Astrocyte (in vitro differentiated cells and primary cell): Measurements from ENCODE around the gene TMEM200B. TPM values are rescaled to one million over a fixed set of nuclear protein-coding genes. Genes with fewer than 3 reads are reported as not detected.

Experiments
- DNase-seq: peaks from one replicate; pipeline ENCODE4 v3.0.0-alpha.2; 2010; ENCODE audit warnings: low read depth
- FAIRE-seq: peaks from 2 replicates; lab custom pipeline; 2011; peaks lifted over from hg19 to GRCh38; lab: Jason Lieb, UNC
- H2AFZ ChIP-seq: 2 replicates; pipeline ENCODE4 v1.6.0; 2012; ENCODE audit warnings: low read depth, low read length, inconsistent platforms
- H3K27ac ChIP-seq: 2 replicates; pipeline ENCODE4 v1.5.1; 2011; ENCODE audit warnings: low read depth, low read length, inconsistent platforms
- H3K27me3 ChIP-seq: 2 replicates; pipeline ENCODE4 v1.6.0; 2011; ENCODE audit warnings: low read length, inconsistent platforms; ENCODE audit not compliant: insufficient read depth
- H3K36me3 ChIP-seq: 2 replicates; pipeline ENCODE4 v1.5.1; 2011; ENCODE audit warnings: low read length, inconsistent platforms; ENCODE audit not compliant: insufficient read depth
- H3K4me1 ChIP-seq: 2 replicates; pipeline ENCODE4 v1.5.1; 2011; ENCODE audit warnings: low read length, inconsistent platforms; ENCODE audit not compliant: insufficient read depth
- H3K4me2 ChIP-seq: 2 replicates; pipeline ENCODE4 v1.6.0; 2012; ENCODE audit warnings: low read length, inconsistent platforms
- H3K4me3 ChIP-seq: 2 replicates; pipeline ENCODE4 v1.5.1; 2011; ENCODE audit warnings: low read depth, mild to moderate bottlenecking, low read length, inconsistent platforms; ENCODE audit not compliant: insufficient read depth
- H3K79me2 ChIP-seq: 2 replicates; pipeline ENCODE4 v1.6.0; 2012; ENCODE audit warnings: mild to moderate bottlenecking, low read length, inconsistent platforms; ENCODE audit not compliant: insufficient read depth
- H3K9ac ChIP-seq: 2 replicates; pipeline ENCODE4 v1.6.0; 2012; ENCODE audit warnings: mild to moderate bottlenecking, low read length, inconsistent platforms
- H3K9me3 ChIP-seq: 2 replicates; pipeline ENCODE4 v1.5.1; 2012; ENCODE audit warnings: low read depth, mild to moderate bottlenecking, low read length, inconsistent platforms; ENCODE audit not compliant: insufficient read depth
- H4K20me1 ChIP-seq: 2 replicates; pipeline ENCODE4 v1.6.0; 2012; ENCODE audit warnings: low read length, inconsistent platforms; ENCODE audit not compliant: insufficient read depth
- H3K27ac Mint-ChIP-seq: one replicate; pipeline ENCODE4 v1.8.0; 2021; ENCODE audit warnings: mild to moderate bottlenecking, mixed read lengths; ENCODE audit not compliant: unreplicated experiment
- H3K27me3 Mint-ChIP-seq: one replicate; pipeline ENCODE4 v1.8.0; 2021; ENCODE audit warnings: low read depth, mixed read lengths; ENCODE audit not compliant: unreplicated experiment
- H3K36me3 Mint-ChIP-seq: one replicate; pipeline ENCODE4 v1.8.0; 2021; ENCODE audit warnings: low read depth, mixed read lengths; ENCODE audit not compliant: unreplicated experiment
- H3K4me1 Mint-ChIP-seq: one replicate; pipeline ENCODE4 v1.8.0; 2021; ENCODE audit warnings: low read depth, mixed read lengths; ENCODE audit not compliant: unreplicated experiment
- H3K4me3 Mint-ChIP-seq: one replicate; pipeline ENCODE4 v1.8.0; 2021; ENCODE audit warnings: mild to moderate bottlenecking, moderate library complexity, mixed read lengths; ENCODE audit not compliant: unreplicated experiment
- H3K9me3 Mint-ChIP-seq: one replicate; pipeline ENCODE4 v1.8.0; 2021; ENCODE audit warnings: mild to moderate bottlenecking, mixed read lengths; ENCODE audit not compliant: unreplicated experiment
- CTCF ChIP-seq: IDR thresholded peaks from 2 replicates; pipeline ENCODE4 v1.5.1; 2011; ENCODE audit warnings: low read depth, mild to moderate bottlenecking, inconsistent platforms, low read length, moderate library complexity; ENCODE audit not compliant: insufficient read depth
- EZH2 ChIP-seq: IDR thresholded peaks from 2 replicates; pipeline ENCODE4 v1.6.1; 2012; ENCODE audit warnings: mild to moderate bottlenecking, low read length, inconsistent platforms; ENCODE audit not compliant: insufficient read depth
- total RNA-seq: library from RNA; stranded (reverse); gene quantifications from 2 replicates; pipeline ENCODE4 v1.2.1, GENCODE V29; 2021

TMEM200B gene
- total RNA-seq, 1 donor from 2014 or later, result 3.6 TPM

- Histone ChIP-seq H3K36me3 (peaks cover 23% of the 10 kb centered on the region), H3K9ac (peak overlapping the region; percentile 15), H3K27me3 (no peaks in the 10 kb centered on the region), H3K4me2 (peak overlapping the region; percentile 16), H3K4me1 (peaks cover 9% of the 10 kb centered on the region), H3K9me3 (no peaks in the 10 kb centered on the region), H3K4me3 (no peak overlapping the region), H3K79me2 (peaks cover 98% of the 10 kb centered on the region), H2AFZ (no peak overlapping the region), H4K20me1 (peaks cover 87% of the 10 kb centered on the region), H3K27ac (no peak overlapping the region)
- H3K27me3 Mint-ChIP-seq, result no peaks in the 10 kb centered on the region
- no peak for DNase-seq
- no peak for TF ChIP-seq CTCF
- TF ChIP-seq EZH2, result no peak
- H3K4me1 Mint-ChIP-seq, result peaks cover 24% of the 10 kb centered on the region
- H3K27ac Mint-ChIP-seq, result peak overlapping the region; percentile 27
- no peaks in the 10 kb centered on the region for H3K9me3 Mint-ChIP-seq
- no peak overlapping the region for H3K4me3 Mint-ChIP-seq
- H3K36me3 Mint-ChIP-seq, result peaks cover 9% of the 10 kb centered on the region
- no peak for FAIRE-seq
Measured at GRCh38 chr1:29171089-29171488, 47.4 kb upstream of the TMEM200B start.

- no peak for TF ChIP-seq EZH2
- TF ChIP-seq CTCF, result no peak
- no peak overlapping the region for H3K9ac ChIP-seq
- peaks cover 100% of the 10 kb centered on the region for H3K79me2 ChIP-seq
- peak overlapping the region; percentile 55 for H3K4me3 Mint-ChIP-seq
- H2AFZ ChIP-seq, result no peak overlapping the region
- no peak overlapping the region for H3K27ac Mint-ChIP-seq
- H3K27ac ChIP-seq, result no peak overlapping the region
- peaks cover 26% of the 10 kb centered on the region for H3K4me1 Mint-ChIP-seq
- no peaks in the 10 kb centered on the region for H3K27me3 Mint-ChIP-seq
- H4K20me1 ChIP-seq, result peaks cover 90% of the 10 kb centered on the region
- DNase-seq, result no peak
- peaks cover 28% of the 10 kb centered on the region for H3K36me3 ChIP-seq
- H3K4me2 ChIP-seq, result no peak overlapping the region
- no peak overlapping the region for H3K4me3 ChIP-seq
- H3K27me3 ChIP-seq, result no peaks in the 10 kb centered on the region
- H3K4me1 ChIP-seq, result peaks cover 14% of the 10 kb centered on the region
- H3K36me3 Mint-ChIP-seq, result peaks cover 9% of the 10 kb centered on the region
- FAIRE-seq, result no peak
- no peaks in the 10 kb centered on the region for H3K9me3 ChIP-seq
- no peaks in the 10 kb centered on the region for H3K9me3 Mint-ChIP-seq
Measured at GRCh38 chr1:29169976-29170375, 46.3 kb upstream of the TMEM200B start.

GRCh38 chr1:29167904-29168303 is 44.2 kb upstream of the TMEM200B start:
- Histone ChIP-seq H3K4me1 (peaks cover 14% of the 10 kb centered on the region), H3K27me3 (no peaks in the 10 kb centered on the region), H4K20me1 (peaks cover 97% of the 10 kb centered on the region), H3K79me2 (peaks cover 100% of the 10 kb centered on the region), H3K9ac (no peak overlapping the region), H3K4me3 (no peak overlapping the region), H3K4me2 (no peak overlapping the region), H3K9me3 (no peaks in the 10 kb centered on the region), H2AFZ (no peak overlapping the region), H3K36me3 (peaks cover 28% of the 10 kb centered on the region), H3K27ac (no peak overlapping the region)
- Mint-ChIP-seq H3K27me3 (no peaks in the 10 kb centered on the region), H3K27ac (no peak overlapping the region), H3K4me3 (no peak overlapping the region), H3K9me3 (no peaks in the 10 kb centered on the region), H3K36me3 (peaks cover 9% of the 10 kb centered on the region), H3K4me1 (peaks cover 32% of the 10 kb centered on the region)
- TF ChIP-seq CTCF (no peak), EZH2 (no peak)
- no peak for DNase-seq
- no peak for FAIRE-seq
